Inflammatory macrophage treated with lipopolysaccharide for 4 hours (primary cell): ENCODE data around the gene HJURP.

ENCODE experiments used
- DNase-seq: peaks from one replicate; pipeline ENCODE4 v3.0.0-alpha.2; 2020

Gene HJURP

GRCh38 chr2:233847248-233847898 is 7.0 kb downstream of the HJURP start:
- DNase-seq: no peak

DNA sequence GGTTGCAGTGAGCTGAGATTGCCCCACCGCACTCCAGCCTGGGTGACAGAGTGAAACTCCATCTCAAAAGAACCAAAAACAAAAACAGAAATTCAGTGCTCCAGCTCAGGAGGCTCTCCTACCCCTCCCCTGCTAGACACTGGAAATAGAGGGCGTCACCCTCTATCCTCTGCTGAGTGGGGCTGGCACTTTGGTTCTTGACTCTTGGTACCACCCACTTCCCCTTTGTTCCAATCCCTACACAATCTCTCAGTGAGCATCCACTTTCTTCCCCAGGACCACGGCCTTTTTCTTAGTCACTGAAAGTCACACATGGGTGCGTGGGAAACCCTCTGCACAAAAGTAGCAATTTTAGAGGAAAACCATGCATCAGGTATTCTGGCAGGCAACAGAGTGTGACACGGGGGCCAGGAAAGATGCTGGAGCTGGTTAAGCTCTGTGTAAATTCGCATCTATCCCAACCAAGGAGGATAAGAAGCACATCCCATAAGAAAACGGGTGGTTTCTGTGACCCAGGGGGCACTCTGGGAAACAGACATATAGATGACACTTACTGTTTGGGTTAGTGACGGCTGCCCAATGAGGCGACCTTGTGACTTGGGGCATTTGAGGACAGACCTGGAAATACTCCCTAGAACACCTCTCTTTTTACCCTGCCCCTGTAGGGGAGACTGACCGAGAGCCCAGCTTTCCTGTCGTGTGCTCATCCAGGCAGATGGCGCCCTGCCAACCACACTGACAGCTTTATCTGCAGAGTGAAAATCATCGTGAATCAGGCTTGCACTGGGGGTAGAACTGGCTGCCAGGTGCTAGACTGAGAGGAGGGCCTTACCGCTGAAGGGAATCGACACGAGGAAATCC is 7.7 kb downstream of the HJURP start:
- no peak for DNase-seq

DNA sequence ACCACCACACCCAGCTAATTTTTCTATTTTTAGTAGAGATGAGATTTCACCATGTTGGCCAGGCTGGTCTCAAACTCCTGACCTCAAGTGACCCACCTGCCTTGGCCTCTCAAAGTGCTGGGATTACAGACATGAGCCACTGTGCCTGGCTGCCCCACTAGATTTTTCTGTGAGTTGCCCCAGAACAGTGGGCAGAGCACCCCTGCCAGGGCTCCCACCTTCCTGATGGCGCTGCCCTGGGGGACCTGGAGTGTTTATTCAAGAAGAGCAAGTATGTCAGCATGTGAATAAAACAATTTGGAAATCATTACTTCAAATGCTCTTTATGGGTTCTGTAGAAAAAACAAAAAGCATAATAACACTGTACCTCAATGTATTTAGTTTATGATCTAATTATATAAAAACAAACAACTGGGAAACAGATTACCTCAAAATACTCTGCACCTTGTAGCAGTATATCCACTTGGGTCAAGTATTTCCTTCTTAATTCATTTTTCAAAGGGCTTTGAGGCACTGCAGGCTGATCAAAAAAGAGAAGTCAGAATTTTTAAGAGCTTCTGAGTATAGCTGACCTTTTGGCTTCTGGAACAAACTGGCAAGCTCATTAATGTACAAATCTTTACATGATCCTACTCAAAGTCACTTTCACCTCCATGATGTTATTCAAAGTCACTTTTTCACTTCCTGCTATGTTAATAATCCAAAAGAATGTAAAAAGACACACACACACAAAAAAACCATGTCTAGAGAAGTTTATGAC is 8.9 kb downstream of the HJURP start:
- DNase-seq: no peak

DNA sequence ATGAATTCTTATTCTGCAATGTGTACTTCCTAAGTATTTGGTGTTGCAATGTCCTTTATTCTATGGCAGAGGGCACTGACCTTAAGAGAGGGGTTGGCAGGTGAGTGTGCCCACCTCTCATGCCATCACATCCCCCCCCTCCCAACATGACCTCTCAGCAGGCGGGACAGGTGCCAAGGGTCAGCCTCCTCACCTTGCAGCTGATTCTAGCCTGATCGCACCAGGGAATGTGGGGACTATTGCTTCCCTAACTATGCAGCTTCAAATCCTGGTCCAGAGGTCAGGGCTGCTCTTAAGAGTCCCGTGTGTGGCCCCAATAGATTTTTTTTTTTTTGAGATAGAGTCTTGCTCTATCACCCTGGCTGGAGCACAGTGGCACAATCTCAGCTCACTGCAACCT is 9.5 kb downstream of the HJURP start:
- no peak for DNase-seq

DNA sequence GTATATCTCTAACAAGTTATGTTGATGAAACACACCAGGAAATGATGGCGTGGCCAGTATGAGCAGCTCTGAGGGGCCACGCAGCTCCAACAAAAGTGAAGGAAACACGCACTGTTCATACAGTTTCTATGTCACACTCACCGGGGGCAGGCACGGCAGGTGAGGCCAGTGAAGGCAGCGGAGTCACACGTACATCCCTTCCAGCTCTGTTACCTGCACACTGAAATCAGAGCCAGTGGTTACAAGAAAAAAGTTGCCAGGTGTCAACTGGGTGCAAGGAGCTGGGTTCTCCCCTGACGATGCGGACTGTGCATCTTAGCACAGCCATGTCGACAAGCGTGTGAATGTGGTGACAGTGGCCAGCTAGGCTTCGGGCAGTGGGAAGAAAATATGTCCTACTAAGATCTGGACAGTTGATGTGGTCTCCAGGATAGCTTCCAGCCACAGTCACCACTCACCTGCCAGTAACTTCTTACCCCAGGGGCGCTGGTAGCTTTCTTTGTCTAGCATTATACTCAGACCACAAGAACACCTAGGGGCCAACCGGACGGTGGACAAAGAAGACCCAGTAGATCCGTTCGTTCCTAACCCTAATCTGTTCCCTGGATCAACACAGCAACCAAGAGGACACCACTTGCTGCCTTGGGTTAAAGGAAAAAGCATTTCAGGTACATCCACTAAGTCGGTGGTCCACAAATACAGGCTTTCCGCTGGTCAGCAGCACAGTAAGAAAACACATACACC is 10.1 kb downstream of the HJURP start:
- DNase-seq: no peak

DNA sequence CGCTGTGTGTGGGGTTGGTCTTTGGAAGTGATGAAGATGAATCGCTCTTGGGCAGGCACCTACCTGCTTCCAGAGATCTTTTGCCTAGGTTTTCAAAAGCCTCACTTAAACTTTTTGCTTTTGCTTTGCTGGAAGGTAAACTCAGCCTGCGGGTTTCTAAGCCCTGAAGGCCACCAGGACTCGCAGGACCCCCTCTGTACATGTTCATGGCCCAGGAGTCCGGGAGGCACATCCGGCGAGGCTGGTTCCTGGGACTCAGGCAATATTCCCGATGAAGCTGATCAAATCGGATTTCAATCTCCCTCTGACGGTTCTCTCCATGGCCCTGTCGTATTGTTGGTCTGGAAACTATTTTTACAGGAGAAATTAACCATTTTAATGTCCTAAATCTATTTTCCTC is 13.2 kb downstream of the HJURP start:
- no peak for DNase-seq

GRCh38 chr2:233840520-233840919 is 13.8 kb downstream of the HJURP start:
- DNase-seq: no peak

DNA sequence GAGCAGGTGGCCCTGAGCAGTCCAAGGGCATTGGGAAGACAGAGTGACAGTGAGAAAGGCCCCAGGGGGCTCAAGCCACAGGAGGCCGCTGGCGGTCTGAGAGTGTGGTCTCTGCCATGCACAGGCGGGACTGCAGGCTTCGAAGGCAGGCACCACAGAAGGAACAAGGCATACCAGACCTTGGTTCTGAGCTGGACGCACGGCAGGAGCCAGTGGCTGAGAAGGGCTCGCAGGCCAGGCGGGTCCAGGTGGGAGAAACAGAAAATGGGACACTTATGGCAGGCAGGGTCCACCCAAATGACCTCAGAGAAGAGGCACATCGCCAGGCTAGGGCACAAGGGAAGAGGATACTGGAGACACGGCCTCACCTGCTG is 14.9 kb downstream of the HJURP start:
- no peak for DNase-seq

DNA sequence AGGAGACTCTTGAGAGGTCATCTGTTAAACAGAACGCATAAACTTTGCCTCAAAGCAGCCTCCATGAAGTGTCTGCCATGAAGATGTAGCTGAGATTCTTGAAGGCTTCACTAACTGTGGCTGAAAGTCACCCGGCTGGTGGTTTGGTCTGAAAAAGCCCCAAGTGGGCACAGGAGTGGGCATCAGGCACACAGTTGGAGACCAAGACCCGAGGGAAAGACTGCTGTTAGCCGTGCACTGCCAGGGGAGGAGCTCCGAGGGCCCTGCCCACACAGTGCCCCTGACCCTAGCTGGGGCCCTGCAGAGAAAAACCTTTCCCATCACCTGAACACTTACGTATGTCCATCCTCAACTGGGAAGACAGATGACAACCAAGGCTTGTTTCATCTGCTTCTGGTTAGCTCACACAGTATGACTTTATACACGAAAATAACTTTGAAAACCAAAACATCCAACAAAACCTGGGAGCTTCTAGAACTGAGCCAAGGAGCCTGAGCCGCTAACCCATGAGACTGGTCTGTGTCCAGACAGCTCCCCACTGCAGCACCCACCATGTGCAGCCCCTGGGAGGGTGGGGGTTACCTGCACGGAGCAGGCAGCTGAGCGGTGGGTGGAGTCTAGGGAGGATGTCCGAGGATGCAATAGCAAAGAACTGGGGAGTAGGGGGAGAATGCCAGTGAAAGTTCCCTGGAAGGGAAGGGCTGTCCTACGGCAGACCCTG is 15.4 kb downstream of the HJURP start:
- DNase-seq: no peak

DNA sequence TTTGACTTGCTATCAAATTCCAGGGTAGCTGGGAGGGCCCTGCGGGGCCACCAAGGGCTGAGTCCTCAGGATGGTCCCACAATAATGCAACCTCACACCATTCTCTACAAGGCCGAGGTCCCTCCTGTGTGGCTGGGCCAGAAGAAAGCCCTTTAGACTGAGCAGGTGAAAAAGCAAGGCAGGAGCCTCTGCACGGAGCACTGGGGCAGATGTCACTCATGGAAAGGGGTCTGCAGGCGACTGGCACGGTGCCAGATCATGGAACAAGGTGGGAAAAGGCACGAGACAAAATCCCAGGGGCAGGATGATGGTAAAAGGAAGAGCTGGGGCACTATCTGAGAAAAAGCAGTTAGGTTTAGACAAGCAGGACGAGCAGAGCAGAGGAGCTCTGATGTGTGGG is 16.1 kb downstream of the HJURP start:
- no peak for DNase-seq

DNA sequence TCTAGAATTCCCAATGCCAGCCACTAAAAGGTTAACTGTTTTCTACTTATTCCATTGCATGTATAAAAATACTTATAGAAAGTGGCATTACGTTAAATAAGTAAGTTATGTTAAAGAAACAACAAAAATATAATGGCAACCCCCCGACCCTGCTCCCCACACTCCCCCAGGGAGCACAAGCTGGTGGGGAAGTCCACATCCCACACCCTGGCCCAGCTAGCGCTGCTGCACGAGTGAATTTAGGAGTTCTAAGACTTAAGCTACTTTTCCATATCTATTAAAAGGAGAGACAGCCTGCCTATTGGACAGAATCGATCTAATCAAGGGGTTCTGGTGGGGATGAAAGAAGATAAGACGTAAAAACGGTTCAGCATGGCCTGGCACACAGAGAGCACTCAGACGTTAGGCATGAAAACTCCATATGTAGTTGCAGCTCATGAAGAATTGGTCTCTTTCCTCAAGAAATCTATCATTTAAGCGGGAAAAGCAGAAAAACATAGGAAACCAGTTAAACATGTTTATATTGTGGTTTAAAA is 16.6 kb downstream of the HJURP start:
- no peak for DNase-seq

DNA sequence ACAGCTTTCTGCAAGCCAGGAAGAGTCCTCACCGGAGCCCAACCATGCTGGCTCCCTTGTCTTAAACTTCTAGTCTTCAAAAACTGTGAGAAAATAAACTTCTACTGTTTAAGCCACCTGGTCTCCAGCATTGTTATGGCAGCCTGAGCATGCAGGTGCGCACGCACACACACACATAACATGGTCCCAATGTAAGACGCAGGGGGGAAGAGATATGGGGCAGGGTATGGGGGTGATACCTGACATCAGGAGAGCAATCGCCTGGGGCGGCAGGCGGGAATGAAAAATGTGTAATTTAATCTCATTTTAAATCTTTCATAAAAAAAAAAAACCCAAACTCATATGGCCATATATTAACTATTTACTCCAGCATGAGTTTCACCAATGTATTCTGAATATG is 18.0 kb downstream of the HJURP start:
- DNase-seq: no peak

- no peak for DNase-seq
Observed at GRCh38 chr2:233835230-233836186, 18.8 kb downstream of the HJURP start.

GRCh38 chr2:233833345-233833744 is 21.0 kb downstream of the HJURP start:
- no peak for DNase-seq

- DNase-seq: no peak
Observed at GRCh38 chr2:233832869-233833311, 21.4 kb downstream of the HJURP start.

DNA sequence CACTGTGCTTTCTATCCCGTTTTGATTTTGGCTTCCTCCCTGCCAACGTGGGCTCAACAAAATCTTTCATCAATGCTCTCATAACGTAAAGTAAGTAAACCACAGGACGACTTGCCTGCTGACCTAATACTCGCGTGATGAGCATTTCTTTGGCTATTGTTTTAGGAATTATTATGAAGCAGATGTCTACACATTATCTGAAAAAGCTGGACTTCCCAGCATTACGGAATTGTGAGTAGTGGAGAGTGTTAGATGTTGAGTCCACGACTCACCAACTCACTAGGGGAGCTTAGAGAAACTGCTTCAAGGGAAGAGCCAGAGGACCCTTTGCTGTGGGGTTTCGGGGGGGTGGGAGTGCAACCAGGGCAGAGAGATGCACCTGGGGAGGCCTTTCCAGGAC is 21.9 kb downstream of the HJURP start:
- no peak for DNase-seq

- no peak for DNase-seq
Observed at GRCh38 chr2:233831861-233832260, 22.5 kb downstream of the HJURP start.

GRCh38 chr2:233831011-233831721 is 23.2 kb downstream of the HJURP start:
- DNase-seq: no peak

DNA sequence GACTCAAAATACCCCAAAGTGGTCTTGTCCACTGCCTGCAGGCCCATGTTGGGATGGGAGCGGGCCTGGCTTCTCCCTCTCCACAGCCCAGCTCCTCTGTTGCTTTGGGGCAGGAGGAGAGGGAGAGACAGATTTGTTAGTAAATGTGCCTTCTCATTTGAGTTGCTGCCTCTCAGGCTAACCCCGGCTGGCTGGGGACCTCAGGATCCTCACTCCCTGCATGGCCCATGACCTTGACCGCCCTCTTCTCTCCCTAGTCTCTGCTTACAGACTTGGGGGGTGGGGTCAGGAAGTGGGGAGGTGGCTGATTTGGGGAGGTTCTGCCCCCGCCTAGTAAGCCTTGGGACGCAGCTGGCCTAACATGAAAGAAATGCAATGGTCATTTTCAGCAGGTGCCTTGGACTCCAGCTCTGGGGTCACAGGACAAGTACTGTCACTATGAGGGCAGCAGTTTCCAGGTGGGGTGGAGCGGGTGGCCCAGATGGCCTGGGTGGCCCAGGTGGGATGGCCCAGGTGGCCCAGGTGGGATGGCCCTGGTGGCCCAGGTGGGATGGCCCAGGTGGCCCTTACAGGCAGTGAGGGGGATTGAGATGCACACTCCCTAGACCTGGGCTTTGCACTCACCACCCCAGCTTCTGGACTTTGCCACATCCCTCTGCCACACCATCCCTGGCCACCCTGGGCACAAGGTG is 24.1 kb downstream of the HJURP start:
- no peak for DNase-seq
